GM12878 (cell line): ENCODE measurements around the gene SEC61A1. TPM values are rescaled to one million over a fixed set of nuclear protein-coding genes. Genes with fewer than 3 reads are reported as not detected.

ENCODE experiments used
- ATAC-seq: fragments of 200-7000 bp; cut with Tn5 transposase; 3 replicates; pipeline ENCODE4 v1.9.1; 2020; ENCODE audit warnings: mild to moderate bottlenecking, moderate library complexity
- BruUV-seq: library from RNA; stranded (reverse); fragments of 400-500 nt; replicated peaks from 2 replicates; lab custom pipeline; 2021; lab: Mats Ljungman, UMichigan
- CTCF ChIA-PET: fragments of 300-600 bp; sonication (Branson Sonifier 250); formaldehyde crosslinking; extraction: SDS; loops from one replicate; lab custom pipeline; 2021; ENCODE audit warnings: inconsistent platforms; lab: Yijun Ruan, JAX
- POLR2A ChIA-PET: fragments of 350-600 bp; formaldehyde crosslinking; extraction: SDS; loops from one replicate; lab custom pipeline; 2021; ENCODE audit warnings: inconsistent platforms; lab: Charles Lee
- RAD21 ChIA-PET: fragments of 300-600 bp; sonication (Branson Sonifier 250); formaldehyde crosslinking; loops from one replicate; lab custom pipeline; 2023; ENCODE audit warnings: antibody characterized with exemption; ENCODE audit not compliant: unreplicated experiment; lab: Charles Lee
- SMC1A ChIA-PET: fragments of 300-600 bp; sonication (Branson Sonifier 250); formaldehyde crosslinking; loops from one replicate; lab custom pipeline; 2023; ENCODE audit not compliant: unreplicated experiment, uncharacterized antibody; lab: Charles Lee
- DNase-seq: peaks from one replicate; pipeline ENCODE4 v3.0.0-alpha.2; 2011; ENCODE audit warnings: low read depth, low spot score
- FAIRE-seq: peaks from 3 replicates; lab custom pipeline; 2011; peaks lifted over from hg19 to GRCh38; lab: Jason Lieb, UNC
- H2AFZ ChIP-seq: 2 replicates; pipeline ENCODE4 v1.6.0; 2011; ENCODE audit warnings: low read depth, low read length, control low read depth; ENCODE audit not compliant: control insufficient read depth
- H3K27ac ChIP-seq: 2 replicates; pipeline ENCODE4 v1.5.1; 2011; ENCODE audit warnings: control low read depth; ENCODE audit not compliant: control insufficient read depth, insufficient read depth
- H3K27me3 ChIP-seq, 2 experiments: replicated peaks in 1 of 2; 2 replicates each; pipeline versions ENCODE4 v1.6.0 to v1.6.1; 2011; ENCODE audit warnings: low read length in 1 of 2; ENCODE audit not compliant: control insufficient read depth in 2 of 2, insufficient read depth in 2 of 2
- H3K36me3 ChIP-seq, 2 experiments: 2 replicates each; pipeline ENCODE4 v1.5.1; 2011; ENCODE audit warnings: low read length in 1 of 2; ENCODE audit not compliant: control insufficient read depth in 2 of 2, insufficient read depth in 2 of 2
- H3K4me1 ChIP-seq: 2 replicates; pipeline ENCODE4 v1.6.1; 2011; ENCODE audit warnings: mild to moderate bottlenecking, low read length, moderate library complexity, mixed read lengths; ENCODE audit not compliant: control insufficient read depth, insufficient read depth
- H3K4me2 ChIP-seq: 2 replicates; pipeline ENCODE4 v1.6.0; 2011; ENCODE audit warnings: control low read depth; ENCODE audit not compliant: control insufficient read depth, insufficient read depth
- H3K4me3 ChIP-seq: fragments of 200-600 bp; sonication (generic); 2 replicates; pipeline ENCODE4 v1.5.1; 2016
- H3K79me2 ChIP-seq: 2 replicates; pipeline ENCODE4 v1.6.0; 2011; ENCODE audit warnings: low read length; ENCODE audit not compliant: control insufficient read depth, insufficient read depth
- H3K9ac ChIP-seq: 2 replicates; pipeline ENCODE4 v1.8.0; 2011; ENCODE audit warnings: low read length, control low read depth, mixed read lengths; ENCODE audit not compliant: control insufficient read depth, insufficient read depth
- H3K9me3 ChIP-seq: replicated peaks from 3 replicates; pipeline ENCODE4 v1.5.1; 2011; ENCODE audit warnings: mild to moderate bottlenecking, low read length; ENCODE audit not compliant: control insufficient read depth, insufficient read depth
- H4K20me1 ChIP-seq: 2 replicates; pipeline ENCODE4 v1.6.0; 2011; ENCODE audit not compliant: control insufficient read depth, insufficient read depth
- ASH2L ChIP-seq: fragments of 300-600, 200-600 bp; sonication (generic); IDR thresholded peaks from 2 replicates; pipeline ENCODE4 v1.6.1; 2017; ENCODE audit warnings: low read depth, mild to moderate bottlenecking, borderline replicate concordance
- CEBPZ ChIP-seq: fragments of 150-350 bp; IDR thresholded peaks from 2 replicates; pipeline ENCODE4 v1.6.1; 2016; ENCODE audit warnings: low read depth, low read length
- CTCF ChIP-seq, 3 experiments: IDR thresholded peaks in 2 of 3; conservative IDR thresholded peaks in 1 of 3; 2 replicates each; pipeline ENCODE4 v1.5.1; 2011; ENCODE audit warnings: low read depth in 3 of 3, low read length in 3 of 3, mild to moderate bottlenecking in 3 of 3, control low read depth in 2 of 3, moderate library complexity in 2 of 3, inconsistent platforms in 1 of 3, mixed read lengths in 1 of 3; ENCODE audit not compliant: control insufficient read depth in 2 of 3, insufficient read depth in 1 of 3; ENCODE audit errors: extremely low read depth in 1 of 3
- EED ChIP-seq: sonication (generic); IDR thresholded peaks from 2 replicates; pipeline ENCODE4 v1.6.1; 2016; ENCODE audit warnings: antibody characterized with exemption, low read depth
- ESRRA ChIP-seq: IDR thresholded peaks from 2 replicates; pipeline ENCODE4 v1.6.1; 2012; ENCODE audit warnings: mild to moderate bottlenecking, low read length, improper control_type of control experiment
- EZH2 ChIP-seq: IDR thresholded peaks from 2 replicates; pipeline ENCODE4 v1.6.1; 2012; ENCODE audit warnings: low read depth, mild to moderate bottlenecking, control low read depth, inconsistent platforms, low read length, borderline replicate concordance; ENCODE audit not compliant: control insufficient read depth
- KLF5 ChIP-seq: fragments of 450-650 bp; IDR thresholded peaks from 2 replicates; pipeline ENCODE4 v1.6.1; 2014; ENCODE audit warnings: mild to moderate bottlenecking; ENCODE audit not compliant: partially characterized antibody
- MYB ChIP-seq: fragments of 150-350 bp; IDR thresholded peaks from 2 replicates; pipeline ENCODE4 v1.6.1; 2014; ENCODE audit warnings: mild to moderate bottlenecking, low read depth, low read length, borderline replicate concordance
- NFXL1 ChIP-seq: fragments of 450-650 bp; IDR thresholded peaks from 2 replicates; pipeline ENCODE4 v1.6.1; 2017; ENCODE audit warnings: antibody characterized with exemption, mild to moderate bottlenecking, borderline replicate concordance
- POU2F2 ChIP-seq: IDR thresholded peaks from 3 replicates; pipeline ENCODE4 v1.6.1; 2011; ENCODE audit warnings: low read depth, mild to moderate bottlenecking, low read length, borderline replicate concordance
- SMAD5 ChIP-seq: IDR thresholded peaks from 2 replicates; pipeline ENCODE4 v1.6.1; 2016; ENCODE audit warnings: antibody characterized with exemption, low read depth
- SMARCA5 ChIP-seq: fragments of 450-650 bp; IDR thresholded peaks from 2 replicates; pipeline ENCODE4 v1.6.1; 2017; ENCODE audit warnings: mild to moderate bottlenecking
- SMC3 ChIP-seq: IDR thresholded peaks from 2 replicates; pipeline ENCODE4 v1.6.1; 2011; ENCODE audit warnings: low read length, improper control_type of control experiment, borderline replicate concordance
- SPI1 ChIP-seq: IDR thresholded peaks from 2 replicates; pipeline ENCODE4 v1.6.1; 2011; ENCODE audit warnings: low read depth, mild to moderate bottlenecking, low read length, moderate library complexity, borderline replicate concordance; ENCODE audit not compliant: insufficient read depth
- TCF12 ChIP-seq: IDR thresholded peaks from 2 replicates; pipeline ENCODE4 v1.6.1; 2011; ENCODE audit warnings: low read depth, mild to moderate bottlenecking, low read length
- ZNF207 ChIP-seq: fragments of 450-650 bp; IDR thresholded peaks from 2 replicates; pipeline ENCODE4 v1.6.1; 2014; ENCODE audit warnings: antibody characterized with exemption, mild to moderate bottlenecking, borderline replicate concordance
- WGBS: methylation state at CpG from one replicate; pipeline ENCODE4 v1.1.6; 2016; ENCODE audit warnings: low lambda C conversion rate; ENCODE audit not compliant: insufficient replicate concordance, insufficient coverage; ENCODE audit errors: missing lambda C conversion rate; 5-methylcytosine and 5-hydroxymethylcytosine counted together
- in situ Hi-C: fragments of 300-500 bp; cut with MboI; formaldehyde crosslinking; loops from 9 replicates; pipeline ENCODE4 v1.14.3; 2018; ENCODE audit warnings: mixed read lengths
- intact Hi-C: fragments of 100-400 bp; cut with micrococcal nuclease; formaldehyde crosslinking; loops from one replicate; pipeline ENCODE4 v1.14.2; 2022; ENCODE audit not compliant: unreplicated experiment
- polyA plus RNA-seq, 11 experiments: library from polyadenylated mRNA; depleted of rRNA in 4 of 11; unstranded in 6 of 11; stranded (reverse) in 5 of 11; fragments of >200 nt; fragmentation: Nextera tagmentation in 4 of 11; fragmentation: Illumina TruSeq in 1 of 11; extraction: Ambion mirVana in 4 of 11; extraction: Trizol in 1 of 11; gene quantifications; 1 replicate in 1 of 11; 2 replicates in 10 of 11; pipeline versions ENCODE4 v1.2.1 to v1.2.3, GENCODE V29; 2011 to 2016; ENCODE audit warnings: inconsistent platforms in 2 of 11, missing spikeins in 2 of 11, low read depth in 1 of 11
- total RNA-seq, 4 experiments: library from RNA; depleted of rRNA in 3 of 4; stranded (reverse); fragments of >200 nt in 3 of 4; fragmentation: Illumina TruSeq in 1 of 4; extraction: Trizol in 1 of 4; gene quantifications; 2 replicates each; pipeline versions ENCODE4 v1.2.1 to v1.2.3, GENCODE V29; 2013 to 2021

SEC61A1 gene
- total and polyA plus RNA-seq, 10 of the 15 experiments (the other 5 are each of a cell fraction or from before 2014, with no cell fraction given) = 5.2 to 265 (median 142) TPM

GRCh38 chr3:128079823-128080222 is 27.6 kb downstream of the SEC61A1 start:
- no peak overlapping the region for H3K4me3 ChIP-seq
- ChIA-PET CTCF (interaction anchor here (0.6 kb wide), 2 partner anchors 8 to 517 kb away, joined by 3 to 4 read pairs; no protein-coding TSS in a partner anchor), SMC1A (interaction anchor here (0.5 kb wide), 1 partner anchor 672 kb away, joined by 3 read pairs; no protein-coding TSS in a partner anchor), POLR2A (no interaction called here), RAD21 (no interaction called here)
- H3K9ac ChIP-seq = no peak overlapping the region
- intact Hi-C loops = no loop called here
- H3K27me3 ChIP-seq = no peaks in the 10 kb centered on the region
- FAIRE-seq = no peak
- no peaks in the 10 kb centered on the region for H3K9me3 ChIP-seq
- H3K4me1 ChIP-seq = peaks cover 4% of the 10 kb centered on the region
- no peak overlapping the region for H2AFZ ChIP-seq
- H3K79me2 ChIP-seq = no peaks in the 10 kb centered on the region
- no peaks in the 10 kb centered on the region for H4K20me1 ChIP-seq
- 99% methylated on average over 9 of the region's 9 CpGs for WGBS
- no peak for TF ChIP-seq TCF12
- no peak for TF ChIP-seq SMARCA5
- no peak for TF ChIP-seq ZNF207
- TF ChIP-seq EZH2 = no peak
- TF ChIP-seq EED = no peak
- no peak for TF ChIP-seq MYB
- TF ChIP-seq SMAD5 = no peak
- no peak for TF ChIP-seq POU2F2
- TF ChIP-seq KLF5 = no peak
- no peak for TF ChIP-seq ESRRA
- TF ChIP-seq CEBPZ = no peak
- no peak for TF ChIP-seq SPI1
- TF ChIP-seq ASH2L = no peak
- no peak for TF ChIP-seq NFXL1
- no peak for TF ChIP-seq SMC3
- TF ChIP-seq CTCF (IDR thresholded peaks at IDR 0.05 in 2 of 3, conservative IDR thresholded peaks at IDR 0.05 in 1 of 3; ENCODE audit: control insufficient read depth in 2 of 3, extremely low read depth in 1 of 3, insufficient read depth in 1 of 3, low read depth in 3 of 3, low read length in 3 of 3) = no peak
- no peak for ATAC-seq
- peaks cover 3 to 16% of the 10 kb centered on the region in 2 experiments; a peak in 3 of 4 replicates for H3K36me3 ChIP-seq
- BruUV-seq = no TSS peak
- DNase-seq = no peak
- in situ Hi-C loops = loop anchor here (25.0 kb wide), 1 partner anchor 532 kb away; no protein-coding TSS in a partner anchor
- H3K27ac ChIP-seq = no peak overlapping the region
- H3K4me2 ChIP-seq = no peak overlapping the region
